HG03060 (cell line): ENCODE measurements around the gene KRTAP10-5.

ENCODE experiments used
- ATAC-seq: cut with Tn5 transposase; IDR thresholded peaks from one replicate; pipeline ENCODE4 v1.9.1; 2021; ENCODE audit warnings: low read depth, moderate number of reproducible peaks; ENCODE audit not compliant: unreplicated experiment

KRTAP10-5 gene

GRCh38 chr21:44531606-44532564 is 48.5 kb downstream of the KRTAP10-5 start:
- no peak for ATAC-seq

- ATAC-seq, result no peak
Observed at GRCh38 chr21:44530903-44531605, 49.4 kb downstream of the KRTAP10-5 start.

- no peak for ATAC-seq
Observed at GRCh38 chr21:44530221-44530902, 50.0 kb downstream of the KRTAP10-5 start.

- ATAC-seq, result no peak
Observed at GRCh38 chr21:44529503-44530125, 50.8 kb downstream of the KRTAP10-5 start.
